DMS 273 (cell line): ENCODE measurements around the gene REST.
"Not testable (repeated sequence)": the region's sequence is repeated elsewhere in the genome, so short reads cannot be mapped to it uniquely, and the experiment has no call there.

Source experiments
- DNase-seq: peaks from one replicate; lab custom pipeline; 2025; ENCODE audit not compliant: unreplicated experiment; lab: John Stamatoyannopoulos, UW

Gene REST, protein sequence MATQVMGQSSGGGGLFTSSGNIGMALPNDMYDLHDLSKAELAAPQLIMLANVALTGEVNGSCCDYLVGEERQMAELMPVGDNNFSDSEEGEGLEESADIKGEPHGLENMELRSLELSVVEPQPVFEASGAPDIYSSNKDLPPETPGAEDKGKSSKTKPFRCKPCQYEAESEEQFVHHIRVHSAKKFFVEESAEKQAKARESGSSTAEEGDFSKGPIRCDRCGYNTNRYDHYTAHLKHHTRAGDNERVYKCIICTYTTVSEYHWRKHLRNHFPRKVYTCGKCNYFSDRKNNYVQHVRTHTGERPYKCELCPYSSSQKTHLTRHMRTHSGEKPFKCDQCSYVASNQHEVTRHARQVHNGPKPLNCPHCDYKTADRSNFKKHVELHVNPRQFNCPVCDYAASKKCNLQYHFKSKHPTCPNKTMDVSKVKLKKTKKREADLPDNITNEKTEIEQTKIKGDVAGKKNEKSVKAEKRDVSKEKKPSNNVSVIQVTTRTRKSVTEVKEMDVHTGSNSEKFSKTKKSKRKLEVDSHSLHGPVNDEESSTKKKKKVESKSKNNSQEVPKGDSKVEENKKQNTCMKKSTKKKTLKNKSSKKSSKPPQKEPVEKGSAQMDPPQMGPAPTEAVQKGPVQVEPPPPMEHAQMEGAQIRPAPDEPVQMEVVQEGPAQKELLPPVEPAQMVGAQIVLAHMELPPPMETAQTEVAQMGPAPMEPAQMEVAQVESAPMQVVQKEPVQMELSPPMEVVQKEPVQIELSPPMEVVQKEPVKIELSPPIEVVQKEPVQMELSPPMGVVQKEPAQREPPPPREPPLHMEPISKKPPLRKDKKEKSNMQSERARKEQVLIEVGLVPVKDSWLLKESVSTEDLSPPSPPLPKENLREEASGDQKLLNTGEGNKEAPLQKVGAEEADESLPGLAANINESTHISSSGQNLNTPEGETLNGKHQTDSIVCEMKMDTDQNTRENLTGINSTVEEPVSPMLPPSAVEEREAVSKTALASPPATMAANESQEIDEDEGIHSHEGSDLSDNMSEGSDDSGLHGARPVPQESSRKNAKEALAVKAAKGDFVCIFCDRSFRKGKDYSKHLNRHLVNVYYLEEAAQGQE

DNA sequence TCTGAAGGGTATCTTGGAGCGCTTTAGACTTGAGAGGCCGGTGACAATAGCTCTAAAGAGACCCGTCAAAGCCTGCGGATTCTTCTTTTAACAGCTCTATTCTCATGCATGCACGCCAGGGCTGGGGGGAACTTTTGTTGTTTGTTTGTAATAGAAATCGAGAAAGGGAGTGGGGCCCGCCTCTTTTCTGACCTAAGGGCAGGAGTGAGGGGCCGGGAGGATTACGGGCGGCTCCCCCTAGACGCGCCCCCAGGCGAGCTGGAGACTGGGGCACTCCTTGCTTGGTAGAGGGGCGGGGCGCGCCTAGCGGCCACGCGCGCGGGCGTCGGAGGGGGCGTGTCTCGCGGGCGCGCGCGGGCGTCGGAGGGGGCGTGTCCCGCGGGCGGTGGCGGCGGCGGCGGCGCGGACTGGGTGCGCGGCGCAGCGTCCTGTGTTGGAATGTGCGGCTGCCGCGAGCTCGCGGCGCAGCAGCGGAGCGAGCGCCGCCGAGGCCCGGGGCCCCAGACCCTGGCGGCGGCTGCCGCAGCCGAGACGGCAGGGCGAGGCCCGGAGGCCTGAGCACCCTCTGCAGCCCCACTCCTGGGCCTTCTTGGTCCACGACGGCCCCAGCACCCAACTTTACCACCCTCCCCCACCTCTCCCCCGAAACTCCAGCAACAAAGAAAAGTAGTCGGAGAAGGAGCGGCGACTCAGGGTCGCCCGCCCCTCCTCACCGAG lies at the start of gene REST:
Gene REST, plus strand, starts transcription at position 412 of the 717 bp plus-strand sequence. CDS start 2,739 bp downstream, outside the sequence.
- DNase-seq, result peak; percentile 84

DNA sequence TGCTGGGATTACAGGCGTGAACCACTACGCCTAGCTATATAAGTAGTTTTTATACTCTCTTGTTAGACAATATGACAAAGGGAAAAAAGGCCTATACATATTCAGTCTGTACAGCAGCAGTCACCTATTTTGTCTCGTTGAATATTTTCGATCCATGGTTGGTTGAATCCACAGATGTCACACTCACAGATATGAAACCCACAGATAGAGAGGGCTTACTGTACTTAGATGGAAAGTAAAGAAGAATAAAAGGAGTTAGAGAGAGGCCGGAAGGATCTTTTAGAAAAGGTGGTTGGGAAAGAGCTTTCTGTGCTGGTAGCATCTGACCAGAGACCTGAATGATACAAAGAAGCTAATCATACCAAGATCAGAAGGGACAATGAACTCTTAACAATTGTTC lies 47.9 kb upstream of the REST start:
- DNase-seq, result no peak

DNA sequence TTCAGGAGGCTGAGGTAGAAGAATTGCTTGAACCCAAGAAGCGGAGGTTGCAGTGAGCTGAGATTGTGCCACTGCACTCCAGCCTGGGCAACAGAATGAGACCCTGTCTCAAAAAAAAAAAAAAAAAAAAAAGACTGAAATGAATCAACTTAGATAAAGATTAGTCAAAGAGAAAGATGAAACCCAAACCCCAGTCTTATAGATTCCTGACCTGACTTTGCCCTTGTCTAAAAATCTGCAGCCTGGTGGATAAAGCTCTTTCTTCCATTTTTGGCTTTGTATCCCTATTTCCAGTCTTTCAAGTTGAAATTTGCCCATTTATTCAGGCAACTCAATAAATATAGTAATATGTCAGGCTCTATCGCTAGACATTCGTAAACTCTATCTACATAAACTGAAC lies 46.9 kb upstream of the REST start:
- DNase-seq, result no peak

DNA sequence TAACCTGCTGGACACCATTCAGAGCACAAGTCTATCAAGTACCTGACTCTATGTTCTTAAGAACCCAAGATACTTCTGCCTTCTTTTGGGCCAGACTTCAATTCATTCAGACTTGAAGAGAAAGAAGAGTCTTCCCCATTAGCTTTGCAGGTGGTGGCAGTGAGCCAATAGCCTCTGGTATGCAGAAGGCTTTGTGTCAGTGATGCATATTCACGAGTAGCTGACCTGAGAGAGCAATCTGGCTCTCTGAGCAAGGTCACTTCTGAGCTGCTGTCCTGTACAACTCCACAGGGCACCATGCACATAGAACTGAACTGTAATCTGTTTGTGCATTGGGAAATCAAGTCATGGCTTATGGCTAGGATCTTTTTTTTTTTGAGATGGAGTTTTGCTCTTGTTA lies 46.3 kb upstream of the REST start:
- DNase-seq, result peak; percentile 46

DNA sequence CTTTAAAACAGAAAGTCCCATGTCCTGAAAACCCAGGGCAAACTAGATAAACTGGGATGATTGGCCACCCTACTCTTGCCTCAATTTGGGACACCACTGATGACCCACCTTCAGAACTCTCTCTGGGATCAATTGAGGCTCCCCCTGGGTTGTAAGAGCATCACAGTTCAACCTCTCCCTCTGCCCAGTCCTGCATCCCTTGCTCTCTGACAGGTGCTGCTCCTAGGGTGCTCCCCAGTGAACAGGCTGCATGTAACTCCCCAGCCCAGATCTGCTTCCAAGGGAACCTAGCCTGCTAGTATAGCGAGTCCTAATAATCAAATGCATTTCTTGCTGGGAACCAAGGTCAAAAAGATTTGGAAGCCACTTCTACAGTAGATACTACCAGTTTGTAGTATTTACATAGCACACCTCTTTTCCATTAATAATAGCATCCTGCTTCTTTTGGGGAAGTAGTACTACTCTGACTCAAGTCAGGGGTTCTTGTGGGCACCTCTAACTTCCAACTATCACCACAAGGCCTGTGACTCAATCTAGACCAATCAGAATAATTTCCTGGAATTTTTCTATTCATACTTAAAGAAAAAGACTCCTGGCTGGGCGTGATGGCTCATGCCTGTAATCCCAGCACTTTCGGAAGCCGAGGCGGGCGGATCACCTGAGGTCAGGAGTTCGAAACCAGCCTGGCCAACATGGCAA lies 44.1 kb upstream of the REST start:
- no peak for DNase-seq

DNA sequence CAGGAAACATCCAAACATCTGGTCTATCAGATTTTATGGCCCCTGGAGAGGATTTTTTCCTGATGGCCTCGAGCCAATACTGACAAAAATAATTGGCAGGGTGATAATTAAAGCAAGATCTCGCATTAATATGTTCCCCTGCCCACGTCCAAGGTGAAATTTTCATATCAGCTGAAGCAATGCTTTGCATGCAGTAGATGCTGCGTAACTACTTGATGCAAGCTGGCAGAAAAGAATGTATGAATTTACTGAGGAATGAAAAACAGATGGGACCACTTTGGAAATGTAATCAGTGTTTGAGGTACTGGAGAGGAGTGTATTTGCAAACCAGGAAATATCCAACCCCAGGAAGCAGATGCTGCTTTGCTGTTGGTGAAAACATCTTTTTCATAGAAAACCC lies 36.8 kb upstream of the REST start:
- DNase-seq, result peak; percentile 73

DNA sequence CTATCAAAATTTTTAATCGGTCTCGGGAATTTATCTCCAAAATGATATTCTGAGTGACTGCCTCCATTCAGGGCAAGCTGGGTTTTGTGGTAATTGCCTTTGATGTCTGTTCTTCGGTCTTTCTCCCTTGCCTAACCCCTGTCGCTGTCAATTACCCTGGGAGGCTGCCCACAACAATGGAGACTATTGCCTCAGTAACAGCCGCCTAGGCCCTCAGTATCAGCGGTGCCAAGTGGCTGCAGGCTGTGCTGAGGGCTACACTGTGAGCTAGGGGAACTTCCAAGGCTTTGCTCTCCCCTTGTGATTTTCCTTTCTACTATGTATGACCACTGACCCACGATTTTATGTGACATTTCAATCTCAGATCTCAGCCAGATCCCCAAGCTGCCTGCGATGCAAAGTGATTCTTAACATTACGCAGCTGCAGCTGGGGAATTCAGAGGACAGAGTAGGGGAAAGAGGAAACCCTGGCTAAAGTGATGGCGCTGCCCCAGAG lies 36.3 kb upstream of the REST start:
- peak; percentile 52 for DNase-seq

DNA sequence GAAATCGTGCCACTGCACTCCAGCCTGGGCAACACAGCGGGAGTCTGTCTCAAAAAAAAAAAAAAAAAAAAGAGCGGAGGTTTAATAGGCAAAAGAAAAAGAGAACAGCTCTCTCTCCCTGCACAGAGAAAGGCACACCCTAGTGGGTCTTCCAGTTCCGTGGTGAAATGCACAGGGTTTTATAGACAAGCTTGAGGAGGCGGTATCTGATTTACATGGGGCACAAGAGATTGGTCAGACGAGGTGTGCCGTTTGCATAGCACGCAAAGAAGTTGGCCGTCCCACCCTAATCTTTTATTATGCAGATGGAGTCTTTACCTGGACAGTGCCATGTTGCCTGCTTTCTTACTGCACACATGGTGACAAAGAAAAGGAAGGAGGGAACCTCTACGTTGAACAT lies 33.5 kb upstream of the REST start:
- DNase-seq, result no peak

DNA sequence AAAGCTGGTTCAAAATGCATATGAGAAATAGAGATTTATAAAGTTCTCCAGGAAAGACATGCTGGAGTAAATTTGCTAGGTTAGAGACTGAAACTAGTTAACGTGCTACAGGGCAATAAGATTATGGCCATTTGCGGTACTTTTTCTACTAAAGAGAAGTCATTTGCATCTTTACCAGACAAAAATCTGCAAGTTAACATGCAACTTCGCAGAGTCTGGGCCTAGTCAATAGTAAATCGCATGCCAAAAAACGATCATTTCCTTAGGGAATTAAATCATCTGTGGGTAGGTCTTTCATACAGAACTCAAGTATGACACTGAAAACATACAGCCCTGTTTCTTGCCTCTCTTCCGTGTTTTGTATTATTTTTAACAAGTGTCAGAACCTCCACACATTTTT lies 32.8 kb upstream of the REST start:
- DNase-seq, result peak; percentile 1

DNA sequence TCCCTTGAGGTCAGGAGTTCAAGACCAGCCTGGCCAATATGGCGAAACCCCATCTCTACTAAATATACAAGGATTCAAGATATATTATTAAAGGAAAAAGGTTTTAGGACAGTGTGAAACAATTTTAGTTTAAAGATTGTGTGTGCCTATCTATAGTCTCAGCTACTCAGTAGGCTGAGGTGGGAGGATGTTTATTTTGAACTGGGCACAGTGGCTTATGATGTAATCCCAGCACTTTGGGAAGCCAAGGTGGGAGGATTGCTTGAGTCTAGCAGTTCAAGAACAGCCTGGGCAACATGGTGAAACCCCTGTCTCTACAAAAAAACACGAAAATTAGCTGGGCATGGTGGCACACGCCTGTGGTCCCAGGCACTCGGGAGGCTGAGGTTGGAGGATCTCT lies 31.4 kb upstream of the REST start:
- no peak for DNase-seq

DNA sequence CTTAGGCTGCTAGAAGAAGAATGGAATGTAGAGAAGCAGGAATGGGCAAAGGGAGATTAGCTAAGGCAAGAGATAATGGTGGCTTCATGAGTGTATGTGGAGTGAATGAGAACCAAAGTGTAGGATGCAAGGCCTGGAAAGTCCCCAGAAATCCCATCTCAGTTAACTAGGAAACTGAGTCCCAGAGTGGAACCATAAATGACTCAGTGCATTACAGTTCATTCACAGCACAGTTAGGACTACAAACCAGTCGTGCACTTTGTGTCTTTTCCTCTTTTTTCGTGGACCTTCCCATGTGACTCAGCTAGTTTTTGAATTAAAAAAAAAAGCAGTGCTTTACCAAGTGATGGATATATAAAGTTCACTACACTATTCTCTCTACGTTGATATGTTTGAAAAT lies 27.7 kb upstream of the REST start:
- DNase-seq, result no peak

DNA sequence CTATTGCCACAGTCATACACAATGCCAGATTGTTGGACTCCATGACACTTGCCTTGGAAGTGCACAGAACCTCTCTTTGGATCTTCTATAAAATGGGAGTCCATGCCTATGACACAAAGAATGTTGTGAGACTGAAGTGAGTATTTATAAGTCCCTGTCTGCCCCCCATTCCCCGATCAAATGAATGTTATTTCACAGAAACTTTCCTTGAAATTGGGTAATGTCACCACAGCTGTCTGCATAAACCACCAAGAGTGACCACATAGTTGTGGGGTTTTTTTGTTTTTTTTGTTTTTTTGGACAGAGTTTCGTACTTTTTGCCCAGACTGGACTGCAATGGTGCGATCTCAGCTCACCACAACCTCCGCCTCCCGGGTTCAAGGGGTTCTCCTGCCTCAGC lies 27.1 kb upstream of the REST start:
- DNase-seq, result no peak

DNA sequence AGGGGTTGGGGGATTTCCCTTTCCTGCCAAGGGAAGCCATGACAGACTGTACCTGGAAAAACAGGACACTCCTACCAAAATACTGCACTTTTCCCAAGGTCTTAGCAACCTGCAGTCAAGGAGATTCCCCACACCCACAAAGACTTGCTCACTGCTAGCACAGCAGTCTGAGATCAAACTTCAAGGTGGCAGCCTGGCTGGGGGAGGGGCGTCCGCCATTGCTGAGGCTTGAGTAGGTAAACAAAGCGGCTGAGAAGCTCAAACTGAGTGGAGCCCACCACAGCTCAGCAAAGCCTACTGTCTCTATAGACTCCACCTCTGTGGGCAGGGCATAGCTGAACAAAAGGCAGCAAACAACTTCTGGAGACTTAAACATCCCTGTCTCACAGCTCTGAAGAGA lies 23.2 kb upstream of the REST start:
- not testable (repeated sequence) for DNase-seq

DNA sequence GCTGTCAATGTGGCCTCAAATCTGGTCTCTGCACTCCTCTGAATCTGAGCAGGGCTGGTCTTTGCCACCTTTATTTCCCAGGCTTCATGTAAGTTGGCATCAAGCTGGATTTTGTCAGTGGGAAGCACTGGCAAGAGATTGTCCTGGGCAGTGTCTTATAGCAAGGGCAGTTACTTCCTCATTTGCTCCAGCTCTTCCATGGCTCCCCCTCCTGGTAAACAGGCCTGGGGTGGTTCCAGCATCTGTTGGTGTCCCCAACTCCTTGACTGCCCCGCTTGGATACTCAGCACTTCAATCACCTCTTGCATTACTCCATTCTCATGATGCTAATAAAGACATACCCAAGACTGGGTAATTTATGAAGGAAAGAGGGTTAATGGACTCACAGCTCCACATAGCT lies 15.0 kb upstream of the REST start:
- DNase-seq, result no peak

DNA sequence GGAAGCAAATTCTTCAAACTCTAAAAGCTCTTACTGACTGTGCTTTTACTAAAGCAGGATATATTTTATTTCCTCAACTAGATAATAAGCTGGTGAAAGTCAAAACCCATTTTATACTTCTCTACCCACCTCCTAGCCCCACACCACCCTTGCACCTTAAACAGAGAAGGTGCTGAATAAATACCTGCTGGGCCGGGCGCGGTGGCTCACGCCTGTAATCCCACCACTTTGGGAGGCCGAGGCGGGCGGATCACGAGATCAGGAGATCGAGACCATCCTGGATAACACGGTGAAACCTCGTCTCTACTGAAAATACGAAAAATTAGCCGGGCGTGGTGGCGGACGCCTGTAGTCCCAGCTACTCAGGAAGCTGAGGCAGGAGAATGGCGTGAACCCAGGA lies 9.9 kb upstream of the REST start:
- DNase-seq, result not testable (repeated sequence)

DNA sequence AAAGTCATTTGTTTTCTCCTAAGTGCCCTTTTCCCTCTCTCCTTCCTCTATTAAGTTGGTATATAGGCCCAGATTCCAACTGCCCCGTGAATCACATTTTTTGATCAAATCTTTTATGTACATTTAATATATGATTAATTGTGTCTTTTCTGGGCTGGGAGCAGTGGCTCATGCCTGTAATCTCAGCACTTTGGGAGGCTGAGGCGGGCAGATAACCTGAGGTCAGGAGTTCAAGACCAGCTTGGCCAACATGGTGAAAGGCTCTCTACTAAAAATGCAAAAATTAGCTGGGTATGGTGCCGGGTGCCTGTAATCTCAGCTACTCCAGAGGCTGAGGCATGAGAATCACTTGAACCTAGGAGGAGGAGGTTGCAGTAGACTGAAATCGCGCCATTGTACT lies 7.5 kb upstream of the REST start:
- DNase-seq, result not testable (repeated sequence)

DNA sequence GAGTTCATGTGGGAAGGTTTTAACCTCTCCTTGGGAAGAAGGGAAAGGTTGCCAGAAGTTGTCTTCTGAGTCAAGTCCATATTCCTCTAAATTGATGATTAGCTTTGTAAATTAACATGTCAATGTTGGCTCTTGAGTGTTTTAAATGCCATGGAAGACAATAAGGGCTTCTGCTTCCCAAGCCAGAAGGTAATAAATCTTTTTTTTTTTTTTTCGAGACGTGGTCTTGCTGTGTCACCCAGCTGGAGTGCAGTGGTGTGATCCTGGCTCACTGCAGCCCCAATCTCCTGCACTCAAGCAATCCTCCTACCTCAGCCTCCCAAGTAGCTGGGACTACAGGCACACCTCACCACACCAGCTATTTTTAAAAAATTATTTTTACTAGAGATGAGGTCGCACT lies 5.0 kb upstream of the REST start:
- DNase-seq, result no peak

DNA sequence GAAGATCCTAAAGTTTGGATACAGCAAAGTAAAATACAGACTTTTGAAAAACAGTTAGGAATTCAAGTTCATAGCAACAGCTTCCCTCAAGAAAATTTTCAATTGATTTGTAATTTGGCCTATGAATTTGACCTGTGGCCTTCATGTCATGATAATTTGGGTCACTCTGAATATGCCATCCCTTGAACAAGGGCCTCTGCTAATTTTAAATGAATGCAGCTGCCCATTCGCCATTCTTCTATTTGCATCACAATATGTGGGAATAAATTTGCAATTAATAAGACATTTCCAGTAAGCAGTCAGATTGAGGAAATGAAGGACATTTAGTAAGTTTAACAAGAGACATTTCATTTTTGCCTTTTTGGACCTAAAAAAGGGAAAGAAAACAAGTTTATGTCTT lies 1.9 kb upstream of the REST start:
- DNase-seq, result no peak

DNA sequence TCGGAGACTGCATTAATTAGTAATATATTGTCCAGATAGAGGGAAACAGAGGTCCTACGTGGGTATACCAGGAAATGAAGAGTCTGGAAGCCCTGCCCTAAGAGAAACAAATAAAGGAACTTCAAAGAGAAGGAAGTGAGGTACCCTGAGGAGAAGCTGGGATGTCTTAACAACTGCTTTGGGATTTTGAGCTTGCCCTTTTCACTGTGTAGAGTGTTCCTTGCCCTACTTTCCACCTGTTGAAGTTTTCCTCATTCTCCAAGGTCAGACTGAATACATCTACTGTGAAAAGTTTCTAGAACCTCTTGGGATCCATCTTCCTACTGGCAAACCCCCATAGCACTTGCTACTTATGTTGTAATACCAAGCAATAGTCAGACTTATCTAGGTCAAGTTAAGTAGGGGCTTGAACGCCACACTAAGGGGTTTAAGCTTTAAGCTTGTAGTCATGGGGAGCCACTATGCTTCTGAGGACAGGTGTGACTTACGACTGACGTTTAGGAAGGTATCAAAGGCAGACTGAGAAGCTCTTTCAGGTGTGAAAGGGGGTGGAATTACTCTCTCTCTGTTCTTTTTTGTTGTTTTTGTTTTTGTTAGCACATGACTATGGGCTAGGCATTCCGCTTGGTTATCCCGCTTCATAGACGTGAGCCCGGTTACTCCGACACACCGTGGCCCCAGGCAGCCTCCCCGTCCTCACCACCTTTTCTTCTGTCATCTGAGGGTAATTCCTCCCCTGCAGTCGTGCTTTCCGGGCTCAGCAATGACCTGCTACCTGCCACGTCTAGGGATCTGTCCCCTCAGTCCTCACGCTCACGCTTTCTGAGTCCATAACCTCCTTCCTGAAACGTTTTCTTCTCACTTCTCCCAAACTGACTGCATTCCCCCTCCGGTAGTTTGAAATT lies 959 bp upstream of the REST start:
- DNase-seq, result no peak
